Measurements from ENCODE around the gene PIGM.

- TF ChIP-seq EP300 (IDR thresholded peaks at IDR 0.05) (no peak), CTCF (IDR thresholded peaks at IDR 0.05) (no peak)
These were observed 39.6 kb downstream of the PIGM start for GRCh38 chr1:159992161-159992560.
